KMS-11 (cell line): ENCODE data around the gene SETD1B.

Experiments
- H2AFZ ChIP-seq: fragments of 200-600 bp; sonication (generic); 2 replicates; pipeline ENCODE4 v1.6.1; 2016; ENCODE audit warnings: antibody characterized with exemption, mixed run types, low read depth
- H3K27ac ChIP-seq: fragments of 200-600 bp; sonication (generic); 2 replicates; pipeline ENCODE4 v1.6.1; 2016; ENCODE audit warnings: mild to moderate bottlenecking, mixed run types
- H3K27me3 ChIP-seq: fragments of 200-600 bp; sonication (generic); 2 replicates; pipeline ENCODE4 v1.6.1; 2017; ENCODE audit warnings: mild to moderate bottlenecking, low read depth, mixed run types, moderate library complexity; ENCODE audit not compliant: insufficient read depth
- H3K36me3 ChIP-seq: fragments of 200-600 bp; sonication (generic); 2 replicates; pipeline ENCODE4 v1.6.1; 2017; ENCODE audit warnings: mild to moderate bottlenecking, mixed run types; ENCODE audit not compliant: insufficient read depth
- H3K4me1 ChIP-seq: fragments of 200-600 bp; sonication (generic); 2 replicates; pipeline ENCODE4 v1.6.1; 2016; ENCODE audit warnings: mild to moderate bottlenecking, low read depth, mixed run types; ENCODE audit not compliant: poor library complexity, severe bottlenecking
- H3K4me2 ChIP-seq: fragments of 200-600 bp; sonication (generic); 2 replicates; pipeline ENCODE4 v1.7.0; 2016; ENCODE audit warnings: mild to moderate bottlenecking, mixed run types
- H3K4me3 ChIP-seq: fragments of 200-600 bp; sonication (generic); IDR thresholded peaks from 2 replicates; pipeline ENCODE4 v1.6.1; 2017; ENCODE audit warnings: low read depth, low read length, mixed read lengths; ENCODE audit not compliant: insufficient read depth
- H3K79me2 ChIP-seq: fragments of 200-600 bp; sonication (generic); 2 replicates; pipeline ENCODE4 v1.6.1; 2016; ENCODE audit warnings: low read depth, mixed run types; ENCODE audit not compliant: insufficient read depth
- H3K9ac ChIP-seq: fragments of 200-600 bp; sonication (generic); 2 replicates; pipeline ENCODE4 v1.6.1; 2016; ENCODE audit warnings: mild to moderate bottlenecking, mixed run types
- H4K20me1 ChIP-seq: fragments of 200-600 bp; sonication (generic); 2 replicates; pipeline ENCODE4 v1.6.1; 2016; ENCODE audit warnings: mild to moderate bottlenecking, mixed run types; ENCODE audit not compliant: insufficient read depth
- CTCF ChIP-seq: fragments of 200-600 bp; sonication (generic); conservative IDR thresholded peaks from 2 replicates; pipeline ENCODE4 v1.6.1; 2017; ENCODE audit warnings: low read depth, mild to moderate bottlenecking, antibody characterized with exemption, low read length, moderate library complexity, mixed read lengths

SETD1B gene

DNA sequence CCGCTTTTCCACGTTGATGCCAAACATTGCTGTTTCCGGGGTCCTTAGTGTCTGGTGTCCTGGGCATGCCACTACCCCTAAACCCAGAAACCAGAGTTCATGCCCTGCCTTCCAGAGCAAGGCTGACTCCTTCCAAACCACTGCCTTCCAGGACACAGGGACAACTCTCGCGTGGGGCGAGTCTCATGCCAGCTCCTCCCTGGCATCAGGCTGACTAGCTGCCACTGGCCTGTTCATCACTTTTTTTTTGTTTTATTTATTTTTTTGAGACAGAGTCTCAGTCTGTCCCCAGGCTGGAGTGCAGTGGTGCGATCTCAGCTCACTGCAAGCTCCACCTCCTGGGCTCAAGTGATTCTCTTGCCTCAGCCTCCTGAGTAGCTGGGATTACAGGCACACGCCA is 4.8 kb downstream of the SETD1B start:
- no peaks in the 10 kb centered on the region for H3K27me3 ChIP-seq
- TF ChIP-seq CTCF: no peak
- H3K36me3 ChIP-seq: no peaks in the 10 kb centered on the region
- H3K4me3 ChIP-seq: no peak overlapping the region
- no peak overlapping the region for H3K27ac ChIP-seq
- H3K9ac ChIP-seq: no peak overlapping the region
- H3K4me2 ChIP-seq: no peak overlapping the region
- no peaks in the 10 kb centered on the region for H4K20me1 ChIP-seq
- H3K4me1 ChIP-seq: peaks cover 15% of the 10 kb centered on the region
- no peak overlapping the region for H2AFZ ChIP-seq
- H3K79me2 ChIP-seq: peaks cover 46% of the 10 kb centered on the region

DNA sequence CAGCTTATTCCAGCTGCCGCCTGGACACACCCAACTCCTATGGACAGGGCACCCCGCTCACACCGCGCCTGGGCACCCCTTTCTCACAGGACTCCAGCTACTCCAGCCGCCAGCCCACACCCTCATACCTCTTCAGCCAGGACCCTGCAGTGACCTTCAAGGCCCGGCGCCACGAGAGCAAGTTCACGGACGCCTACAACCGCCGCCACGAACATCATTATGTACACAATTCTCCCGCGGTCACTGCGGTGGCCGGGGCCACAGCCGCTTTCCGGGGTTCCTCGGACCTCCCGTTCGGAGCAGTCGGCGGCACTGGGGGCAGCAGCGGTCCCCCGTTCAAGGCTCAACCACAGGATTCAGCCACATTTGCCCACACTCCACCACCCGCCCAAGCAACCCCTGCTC is 5.9 kb downstream of the SETD1B start:
- Histone ChIP-seq H3K4me1 (peaks cover 15% of the 10 kb centered on the region), H3K9ac (no peak overlapping the region), H3K27me3 (no peaks in the 10 kb centered on the region), H3K79me2 (peaks cover 43% of the 10 kb centered on the region), H3K4me3 (no peak overlapping the region), H3K27ac (no peak overlapping the region), H3K36me3 (no peaks in the 10 kb centered on the region), H3K4me2 (no peak overlapping the region), H4K20me1 (no peaks in the 10 kb centered on the region), H2AFZ (no peak overlapping the region)
- no peak for TF ChIP-seq CTCF

- H3K9ac ChIP-seq: no peak overlapping the region
- H3K79me2 ChIP-seq: peaks cover 37% of the 10 kb centered on the region
Measured at GRCh38 chr12:121810234-121810817, 6.5 kb downstream of the SETD1B start.

GRCh38 chr12:121810833-121811433 is 7.1 kb downstream of the SETD1B start:
- no peak overlapping the region for H3K27ac ChIP-seq
- no peaks in the 10 kb centered on the region for H3K36me3 ChIP-seq
- H3K4me3 ChIP-seq: no peak overlapping the region

More at GRCh38 chr12:121810234-121810817, 6.5 kb downstream of the SETD1B start:
- H3K4me3 ChIP-seq: no peak overlapping the region
- no peak for TF ChIP-seq CTCF
- no peaks in the 10 kb centered on the region for H4K20me1 ChIP-seq
- no peaks in the 10 kb centered on the region for H3K36me3 ChIP-seq
- no peak overlapping the region for H3K27ac ChIP-seq
- H3K27me3 ChIP-seq: no peaks in the 10 kb centered on the region
- H3K4me1 ChIP-seq: peaks cover 15% of the 10 kb centered on the region
- H2AFZ ChIP-seq: no peak overlapping the region
- no peak overlapping the region for H3K4me2 ChIP-seq

More at GRCh38 chr12:121810833-121811433, 7.1 kb downstream of the SETD1B start:
- Histone ChIP-seq H3K79me2 (peaks cover 34% of the 10 kb centered on the region), H3K4me1 (peaks cover 15% of the 10 kb centered on the region), H3K27me3 (no peaks in the 10 kb centered on the region), H3K4me2 (peak overlapping the region; percentile 48), H4K20me1 (no peaks in the 10 kb centered on the region), H2AFZ (no peak overlapping the region), H3K9ac (no peak overlapping the region)
- no peak for TF ChIP-seq CTCF
